Measurements from ENCODE around the gene TGIF1. TPM values are rescaled to one million over a fixed set of nuclear protein-coding genes. Genes with fewer than 3 reads are reported as not detected.
A peak's percentile ranks its signal among the peaks of the same experiment; 100 is the strongest.

Gene TGIF1
- total and polyA plus RNA-seq, 9 of the 15 experiments (the other 6 are each of a cell fraction or from before 2014, with no cell fraction given), result 16.1 to 77.7 (median 44.6) TPM

DNA sequence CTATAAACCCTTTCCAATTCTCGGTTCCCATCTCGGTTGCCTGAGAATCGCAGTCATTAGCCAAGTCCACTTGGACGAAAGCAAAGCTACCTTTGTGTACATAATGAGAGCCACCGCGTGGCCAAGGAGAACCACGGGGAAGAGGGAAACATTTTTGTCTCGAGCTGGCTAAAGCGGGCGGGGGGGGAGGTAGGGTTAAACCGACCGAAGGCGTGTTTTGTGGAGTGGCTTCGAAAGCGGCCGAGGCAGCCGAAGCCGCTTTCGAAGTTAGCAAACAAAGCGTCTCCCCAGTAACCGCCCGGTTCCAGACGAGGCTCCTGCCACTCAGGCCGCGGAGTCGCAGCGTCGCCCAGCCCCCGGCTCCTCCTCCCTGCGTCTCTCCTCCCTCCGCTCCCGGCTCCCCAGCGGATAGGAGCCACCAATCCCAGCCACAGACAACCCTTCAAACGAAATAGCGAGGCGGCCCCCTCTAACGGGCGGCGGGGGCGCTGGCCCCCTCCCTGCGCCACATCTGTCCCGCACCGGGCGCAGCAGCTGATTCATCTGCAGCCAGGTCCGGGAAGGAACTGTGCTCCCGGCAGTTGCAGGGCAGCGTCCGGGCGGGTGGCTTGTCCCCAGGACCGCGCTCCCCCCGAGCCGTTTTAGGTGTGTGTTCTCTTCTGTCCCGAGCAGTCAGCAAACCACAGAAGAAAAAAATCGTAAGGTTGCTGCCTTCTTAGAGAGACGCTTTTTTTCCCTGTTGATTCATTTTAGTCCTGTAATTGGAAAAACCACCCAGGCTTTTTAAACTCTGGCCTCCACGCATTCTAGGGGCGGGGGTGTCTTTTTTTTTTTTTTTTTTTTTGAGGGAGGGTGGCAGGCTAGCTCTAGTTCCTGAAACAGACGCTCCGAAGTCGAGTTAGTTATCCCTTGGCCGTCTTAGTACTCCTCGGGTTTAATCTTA lies 1.8 kb upstream of the TGIF1 start (continued):
- peak in 1 of 2 experiments; percentile 26; a peak in 1 of 3 replicates for TF ChIP-seq CBX3 (IDR thresholded peaks at IDR 0.05; ENCODE audit: borderline replicate concordance in 1 of 2, low read length in 2 of 2)
- no peak for TF ChIP-seq POLR3G (IDR thresholded peaks at IDR 0.05; ENCODE audit: extremely low read depth, insufficient read length, insufficient replicate concordance)
- no peak for TF ChIP-seq GTF2A2 (tag; IDR thresholded peaks at IDR 0.05)
- no peak for TF ChIP-seq ZNF280B (CRISPR knock-in tag; IDR thresholded peaks at IDR 0.05)
- TF ChIP-seq TSHZ1 (CRISPR knock-in tag; IDR thresholded peaks at IDR 0.05), result 0 out of 2 replicates have a peak, but pooled peaks have one; percentile 57
- TF ChIP-seq RNF2 (IDR thresholded peaks at IDR 0.05), result no peak
- TF ChIP-seq RBM25 (IDR thresholded peaks at IDR 0.05; ENCODE audit: low read depth, low read length, severe bottlenecking), result no peak
- TF ChIP-seq KHSRP (IDR thresholded peaks at IDR 0.05), result no peak
- peak; percentile 28 for TF ChIP-seq SETDB1 (IDR thresholded peaks at IDR 0.05; ENCODE audit: low read length)
- TF ChIP-seq ZNF282 (CRISPR knock-in tag; IDR thresholded peaks at IDR 0.05), result no peak
- TF ChIP-seq CREM (IDR thresholded peaks at IDR 0.05; ENCODE audit: low read depth), result no peak
- TF ChIP-seq U2AF2 (optimal IDR thresholded peaks at IDR 0.05; ENCODE audit: low read depth, low read length), result no peak
- no peak for TF ChIP-seq NKRF (IDR thresholded peaks at IDR 0.05; ENCODE audit: borderline replicate concordance)
- TF ChIP-seq CREB5 (CRISPR knock-in tag; IDR thresholded peaks at IDR 0.05), result no peak; the same call in 1 of the 2 replicates
- TF ChIP-seq MCM7 (IDR thresholded peaks at IDR 0.05), result no peak
- no peak for TF ChIP-seq ELF1 (tag; IDR thresholded peaks at IDR 0.05)
- no peak; the same call in none of the 2 replicates for TF ChIP-seq PTRF (tag; IDR thresholded peaks at IDR 0.05)
- no peak for TF ChIP-seq NCOR1 (IDR thresholded peaks at IDR 0.05)
- no peak for TF ChIP-seq CEBPG (CRISPR knock-in tag; IDR thresholded peaks at IDR 0.05)
- no peak for TF ChIP-seq CEBPG (tag; conservative IDR thresholded peaks at IDR 0.05 in 1 of 2, IDR thresholded peaks at IDR 0.05 in 1 of 2)

All from K562 (cell line).